Hematopoietic multipotent progenitor cell treated with erythropoietin and hydrocortisone succinate and interleukin-3 and kit ligand, for 17 days (in vitro differentiated cells): ENCODE results near the gene ARRDC1.
"Not testable (repeated sequence)": the region's sequence is repeated elsewhere in the genome, so short reads cannot be mapped to it uniquely, and the experiment has no call there.

Source experiments
- DNase-seq: peaks from one replicate; pipeline ENCODE4 v3.0.0-alpha.2; 2015; ENCODE audit warnings: low spot score

ARRDC1 gene

GRCh38 chr9:137613738-137614523 is 8.4 kb downstream of the ARRDC1 start:
- no peak for DNase-seq

- no peak for DNase-seq
Measured at GRCh38 chr9:137614631-137615386, 9.3 kb downstream of the ARRDC1 start.

- no peak for DNase-seq
Measured at GRCh38 chr9:137615387-137615871, 9.9 kb downstream of the ARRDC1 start.

GRCh38 chr9:137618105-137619067 is 12.9 kb downstream of the ARRDC1 start, which contains the start of gene EHMT1:
EHMT1 (plus strand) TSS chr9:137619005; CDS start chr9:137619029, 24 bp downstream.
- DNase-seq = peak; percentile 96

GRCh38 chr9:137619240-137620047 is 14.0 kb downstream of the ARRDC1 start:
- DNase-seq = no peak

GRCh38 chr9:137620048-137620405 is 14.5 kb downstream of the ARRDC1 start:
- no peak for DNase-seq

GRCh38 chr9:137620581-137620980 is 15.1 kb downstream of the ARRDC1 start:
- DNase-seq = no peak

- no peak for DNase-seq
Measured at GRCh38 chr9:137621131-137621757, 15.8 kb downstream of the ARRDC1 start.

- DNase-seq = not testable (repeated sequence)
Measured at GRCh38 chr9:137622211-137622610, 16.7 kb downstream of the ARRDC1 start.

- DNase-seq = no peak
Measured at GRCh38 chr9:137626464-137626863, 21.0 kb downstream of the ARRDC1 start.

- not testable (repeated sequence) for DNase-seq
Measured at GRCh38 chr9:137627406-137627805, 21.9 kb downstream of the ARRDC1 start.

GRCh38 chr9:137630126-137630525 is 24.6 kb downstream of the ARRDC1 start:
- no peak for DNase-seq

- no peak for DNase-seq
Measured at GRCh38 chr9:137630679-137631078, 25.2 kb downstream of the ARRDC1 start.

- no peak for DNase-seq
Measured at GRCh38 chr9:137631345-137632229, 26.1 kb downstream of the ARRDC1 start.

GRCh38 chr9:137632230-137633161 is 27.0 kb downstream of the ARRDC1 start:
- no peak for DNase-seq

GRCh38 chr9:137634016-137634415 is 28.5 kb downstream of the ARRDC1 start:
- no peak for DNase-seq

GRCh38 chr9:137638680-137639079 is 33.2 kb downstream of the ARRDC1 start:
- DNase-seq = no peak

- peak; percentile 51 for DNase-seq
Measured at GRCh38 chr9:137639303-137640051, 34.0 kb downstream of the ARRDC1 start.
